HG03439 (cell line): Measurements from ENCODE around the gene ELOA.
"Not testable (repeated sequence)": the region's sequence is repeated elsewhere in the genome, so short reads cannot be mapped to it uniquely, and the experiment has no call there.

Experiments
- ATAC-seq: cut with Tn5 transposase; IDR thresholded peaks from one replicate; pipeline ENCODE4 v1.9.1; 2021; ENCODE audit warnings: mild to moderate bottlenecking, moderate library complexity; ENCODE audit not compliant: unreplicated experiment

ELOA gene

DNA sequence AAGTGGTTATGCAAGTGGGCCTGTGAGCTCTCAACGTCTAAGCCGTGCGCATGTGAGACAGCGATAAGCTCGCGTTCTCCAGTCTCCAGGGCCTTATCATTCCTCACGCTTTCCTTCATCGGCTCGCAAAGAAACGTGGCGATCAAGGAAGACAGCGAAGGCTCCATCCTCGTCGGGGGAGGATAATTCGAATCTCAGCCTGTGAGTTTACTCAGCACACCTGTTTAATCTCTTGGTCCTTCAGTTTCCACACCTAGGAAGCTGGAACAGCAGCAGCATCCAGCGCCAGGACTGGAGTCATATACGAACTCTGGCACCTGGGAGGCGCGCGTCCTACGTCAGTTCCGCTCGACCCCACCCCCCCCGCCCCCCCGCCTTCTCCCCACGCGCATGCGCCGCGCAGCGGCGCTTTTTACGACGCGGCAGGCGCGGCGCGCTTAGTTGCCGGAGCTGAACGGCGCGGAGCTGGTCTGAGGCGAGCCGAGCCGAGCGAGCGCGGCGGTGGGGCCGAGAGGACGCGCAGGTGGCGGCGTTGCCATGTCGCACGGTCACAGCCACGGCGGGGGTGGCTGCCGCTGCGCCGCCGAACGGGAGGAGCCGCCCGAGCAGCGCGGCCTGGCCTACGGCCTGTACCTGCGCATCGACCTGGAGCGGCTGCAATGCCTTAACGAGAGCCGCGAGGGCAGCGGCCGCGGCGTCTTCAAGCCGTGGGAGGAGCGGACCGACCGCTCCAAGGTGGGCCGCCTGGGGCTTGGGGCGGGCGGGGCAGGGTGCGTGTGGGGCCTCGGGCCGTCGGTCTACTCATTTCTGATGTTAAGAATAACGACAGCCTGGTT is 34.9 kb downstream of the ELOA start, which contains the start of gene PITHD1:
PITHD1 (plus strand) TSS at position 440 of the 836 bp plus-strand sequence; CDS start at position 538, 98 bp downstream.
- ATAC-seq = peak; percentile 73

DNA sequence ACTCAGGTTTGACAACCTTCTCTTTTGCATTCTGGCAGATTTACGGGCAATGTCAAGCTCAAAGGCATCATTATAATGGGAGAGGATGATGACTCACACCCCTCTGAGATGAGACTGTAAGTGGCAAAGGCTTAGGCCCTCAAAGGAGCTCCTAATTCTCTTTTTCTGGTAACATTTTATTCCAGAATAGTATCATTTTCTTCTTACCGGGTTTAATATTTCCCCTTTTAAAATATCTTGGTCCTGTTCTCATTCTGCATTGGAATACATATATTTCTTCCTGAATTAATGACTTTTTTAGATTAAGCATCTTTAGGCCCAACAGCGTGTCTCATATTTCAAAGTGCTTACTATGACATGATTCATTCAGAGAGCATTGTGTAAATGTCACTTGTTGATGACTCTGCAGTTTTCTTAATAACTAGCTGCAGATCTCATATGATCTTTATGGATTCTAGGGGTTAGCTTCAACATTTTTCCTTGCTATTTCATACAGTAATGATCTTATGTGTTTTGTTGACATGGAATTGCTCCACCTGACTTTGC is 36.6 kb downstream of the ELOA start:
- no peak for ATAC-seq

DNA sequence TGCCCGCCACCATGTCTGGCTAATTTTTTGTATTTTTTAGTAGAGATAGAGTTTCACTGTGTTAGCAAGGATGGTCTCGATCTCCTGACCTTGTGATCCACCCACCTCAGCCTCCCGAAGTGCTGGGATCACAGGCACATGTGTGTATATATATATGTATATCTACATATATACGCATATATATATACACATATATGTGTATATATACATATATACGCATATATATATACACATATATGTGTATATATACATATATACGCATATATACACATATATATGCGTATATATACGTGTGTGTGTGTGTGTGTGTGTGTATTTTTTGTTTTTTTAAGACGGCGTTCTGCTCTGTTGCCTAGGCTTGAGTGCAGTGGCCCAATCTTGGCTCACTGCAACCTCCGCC is 39.9 kb downstream of the ELOA start:
- ATAC-seq = not testable (repeated sequence)

DNA sequence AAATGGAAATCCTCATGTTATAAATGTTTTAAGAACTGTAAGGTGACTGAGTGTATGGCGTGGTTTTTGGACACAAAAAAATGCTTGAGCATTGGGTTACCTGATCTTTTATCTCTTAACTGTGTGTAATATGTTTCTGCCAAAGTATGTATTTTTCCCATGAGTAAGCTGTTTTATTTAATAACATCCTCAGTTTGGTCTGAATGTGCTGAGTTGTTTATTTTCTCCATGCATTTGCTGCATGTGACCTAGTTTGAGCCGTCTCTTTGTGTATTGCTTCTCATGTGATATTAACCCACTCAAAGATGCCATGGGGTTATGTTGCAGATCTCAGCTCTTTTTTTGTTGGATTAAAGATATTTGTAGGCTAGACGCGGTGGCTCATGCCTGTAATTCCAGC is 41.6 kb downstream of the ELOA start:
- ATAC-seq = no peak

DNA sequence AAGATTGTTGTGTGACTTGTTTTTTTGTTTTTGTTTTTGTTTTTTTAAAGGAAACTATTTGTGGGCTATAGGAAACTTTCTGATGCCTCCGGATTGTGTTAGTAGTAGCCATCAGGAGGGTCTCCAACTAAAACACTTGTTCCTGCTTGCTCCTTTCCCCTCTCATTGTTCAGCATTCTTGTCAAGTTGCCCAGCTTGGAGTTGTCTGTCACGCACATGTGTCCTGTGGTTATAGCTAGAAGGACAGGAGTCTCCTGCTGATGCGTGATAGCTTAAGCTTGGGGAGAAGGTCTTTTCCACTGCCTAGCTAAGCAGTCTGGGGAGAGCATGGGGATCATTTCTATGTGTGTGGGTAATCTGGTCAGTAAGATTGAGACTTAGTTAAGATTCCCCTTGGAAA is 44.4 kb downstream of the ELOA start:
- ATAC-seq = no peak

DNA sequence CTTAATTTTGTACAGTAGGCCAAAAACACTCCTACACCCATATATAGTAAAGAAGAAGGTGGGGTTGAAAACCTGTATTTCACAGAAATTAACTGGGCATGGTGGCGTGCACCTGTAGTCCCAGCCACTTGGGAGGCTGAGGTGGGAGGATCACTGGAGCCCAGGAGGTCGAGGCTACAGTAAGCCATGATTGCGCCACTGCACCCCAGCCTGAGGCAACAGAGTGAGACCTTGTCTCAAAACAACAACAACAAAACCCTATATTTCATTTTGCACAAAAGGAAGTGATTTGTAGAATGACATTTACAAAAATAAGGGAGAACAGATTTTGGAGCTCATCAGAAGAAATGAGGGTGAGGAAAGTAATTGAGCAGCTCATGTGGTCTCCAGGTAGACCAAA is 45.4 kb downstream of the ELOA start:
- no peak for ATAC-seq

DNA sequence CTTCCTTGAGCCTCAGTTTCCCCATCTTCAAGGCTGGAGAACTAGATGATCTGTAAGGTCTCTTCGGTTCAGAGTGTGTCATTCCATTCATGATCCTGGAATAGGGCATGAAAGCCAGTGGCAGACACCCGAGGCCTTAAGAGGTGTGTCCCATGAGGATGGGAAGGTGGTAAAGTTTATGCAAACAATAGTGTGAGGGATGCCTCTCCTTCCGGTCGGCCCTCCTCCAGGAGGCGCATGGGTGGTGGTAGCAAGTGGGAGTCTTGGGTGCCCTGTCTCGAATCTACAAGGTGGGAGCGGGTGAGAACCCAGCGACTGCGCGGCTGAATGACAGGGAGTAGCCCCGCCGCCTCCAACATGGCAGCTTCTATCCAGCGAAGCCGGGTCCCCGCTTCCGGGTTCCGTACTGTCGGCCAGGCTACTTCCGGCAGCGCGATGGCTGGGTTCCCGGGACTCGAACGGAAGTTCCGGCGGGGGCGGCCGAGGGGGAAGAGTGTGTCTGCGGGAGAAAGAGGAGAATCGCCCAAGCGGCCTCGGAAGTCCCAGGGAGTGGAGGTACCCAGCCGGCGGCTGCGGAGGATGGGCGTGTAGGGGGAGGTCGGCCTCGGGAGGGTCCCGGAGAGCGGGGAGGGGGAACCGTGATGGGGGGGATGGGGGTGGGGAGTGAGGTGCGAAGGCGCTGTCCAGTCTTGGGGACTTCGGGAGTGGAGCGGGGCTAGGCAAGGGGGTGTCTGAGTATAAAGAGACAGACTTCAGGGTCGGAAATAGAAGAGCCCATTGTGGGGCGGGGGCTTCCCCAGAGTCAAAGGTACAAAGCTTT is 47.6 kb downstream of the ELOA start, which contains the start of gene LYPLA2:
LYPLA2 (plus strand) TSS at position 450 of the 820 bp plus-strand sequence. CDS start 1,538 bp downstream, outside the sequence.
- peak; percentile 58 for ATAC-seq

DNA sequence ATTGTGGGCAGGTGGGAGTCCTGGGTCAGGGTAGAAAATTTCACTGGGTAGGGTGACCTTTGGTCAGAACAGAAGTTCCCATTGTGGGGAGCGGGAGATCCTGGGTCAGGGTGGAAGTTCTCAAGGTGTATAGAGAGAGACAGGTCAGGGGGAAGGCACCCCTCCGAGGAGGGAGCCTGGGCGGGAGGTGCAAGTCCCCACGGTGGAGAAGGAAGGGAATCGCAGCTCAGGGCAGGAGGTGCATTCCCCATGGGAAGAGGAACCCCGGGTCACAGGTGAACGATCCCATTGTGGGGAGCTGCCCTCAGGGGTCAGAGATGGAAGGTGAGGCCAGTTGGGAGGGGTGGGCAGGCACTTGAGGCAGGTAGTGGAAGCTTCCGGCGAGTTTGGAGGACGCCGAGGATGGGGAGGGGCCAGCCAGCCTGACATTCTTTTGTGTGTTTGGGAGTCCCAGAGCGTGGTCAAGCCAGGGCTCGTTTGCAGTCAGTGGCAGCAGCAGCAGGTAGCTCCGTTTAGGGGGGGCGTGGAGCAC is 48.3 kb downstream of the ELOA start:
- no peak for ATAC-seq

DNA sequence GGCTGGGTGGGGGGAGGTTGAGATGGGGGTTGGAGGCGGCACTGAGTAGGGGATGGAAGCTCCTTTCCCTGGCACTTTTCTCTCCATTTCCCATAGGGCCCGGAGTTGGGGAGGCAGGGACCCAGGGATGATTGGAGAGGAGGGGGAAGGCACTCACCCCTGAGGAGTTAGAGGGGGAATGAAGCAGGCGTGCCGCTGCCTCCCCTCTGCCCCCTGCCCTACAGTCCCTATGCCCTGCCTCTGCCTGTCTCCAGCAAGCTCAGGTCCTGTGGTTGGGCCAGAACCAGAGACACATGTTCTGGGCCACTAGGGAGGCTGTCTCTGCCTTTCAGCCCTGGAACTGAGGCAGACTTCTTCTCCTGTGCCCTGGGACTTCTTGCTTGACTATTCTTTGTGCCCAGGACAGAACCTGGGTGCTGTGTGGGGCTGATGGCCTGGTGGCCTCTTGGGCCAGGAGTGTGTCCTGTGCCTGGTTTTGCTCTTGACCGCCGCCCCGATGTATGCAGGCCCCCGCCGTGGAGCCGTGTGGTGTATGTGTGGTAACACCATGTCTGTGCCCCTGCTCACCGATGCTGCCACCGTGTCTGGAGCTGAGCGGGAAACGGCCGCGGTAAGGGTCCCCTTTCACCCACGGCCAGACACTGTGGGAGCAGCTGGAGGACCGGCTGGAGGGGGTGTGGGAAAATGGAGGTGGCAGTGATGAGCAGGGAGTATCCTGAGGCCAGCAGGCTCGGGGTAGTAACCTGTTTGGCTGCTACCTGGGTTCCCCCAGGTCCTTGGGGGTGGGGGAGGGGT is 49.1 kb downstream of the ELOA start:
- ATAC-seq = no peak

DNA sequence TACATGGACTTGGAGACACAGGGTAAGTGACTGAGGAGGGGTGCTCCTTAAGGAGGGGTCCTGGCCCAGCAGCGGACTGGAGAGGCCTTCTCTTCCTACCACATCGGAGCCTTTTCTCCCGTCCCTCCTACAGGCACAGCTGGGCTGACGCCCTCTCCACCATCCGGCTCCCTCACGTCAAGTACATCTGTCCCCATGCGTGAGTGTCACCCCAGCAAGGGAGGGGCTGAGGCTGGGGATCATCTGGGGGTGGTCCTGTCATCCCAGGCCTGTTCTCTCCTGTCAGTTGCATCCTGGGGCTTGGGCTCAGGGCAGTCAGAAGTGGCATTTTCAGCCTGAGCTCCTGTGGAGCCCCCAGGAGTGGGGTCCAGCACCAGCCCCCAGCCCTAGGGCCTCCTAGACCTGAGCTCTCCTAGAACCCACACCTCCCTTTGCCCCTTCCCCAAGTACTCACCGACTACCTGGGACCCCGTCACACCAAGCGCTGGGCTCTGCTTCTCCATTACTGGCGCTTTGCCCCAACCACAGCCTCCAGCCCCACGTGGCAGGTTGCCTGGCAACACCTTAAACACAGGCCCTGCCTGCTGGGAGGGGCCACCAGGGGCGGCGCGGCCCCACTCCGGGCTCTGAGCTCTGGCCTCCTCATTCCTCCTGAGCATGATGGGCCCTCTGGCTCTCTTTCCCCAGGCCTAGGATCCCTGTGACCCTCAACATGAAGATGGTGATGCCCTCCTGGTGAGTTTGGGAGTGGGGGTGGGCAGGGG is 49.9 kb downstream of the ELOA start:
- ATAC-seq = no peak

DNA sequence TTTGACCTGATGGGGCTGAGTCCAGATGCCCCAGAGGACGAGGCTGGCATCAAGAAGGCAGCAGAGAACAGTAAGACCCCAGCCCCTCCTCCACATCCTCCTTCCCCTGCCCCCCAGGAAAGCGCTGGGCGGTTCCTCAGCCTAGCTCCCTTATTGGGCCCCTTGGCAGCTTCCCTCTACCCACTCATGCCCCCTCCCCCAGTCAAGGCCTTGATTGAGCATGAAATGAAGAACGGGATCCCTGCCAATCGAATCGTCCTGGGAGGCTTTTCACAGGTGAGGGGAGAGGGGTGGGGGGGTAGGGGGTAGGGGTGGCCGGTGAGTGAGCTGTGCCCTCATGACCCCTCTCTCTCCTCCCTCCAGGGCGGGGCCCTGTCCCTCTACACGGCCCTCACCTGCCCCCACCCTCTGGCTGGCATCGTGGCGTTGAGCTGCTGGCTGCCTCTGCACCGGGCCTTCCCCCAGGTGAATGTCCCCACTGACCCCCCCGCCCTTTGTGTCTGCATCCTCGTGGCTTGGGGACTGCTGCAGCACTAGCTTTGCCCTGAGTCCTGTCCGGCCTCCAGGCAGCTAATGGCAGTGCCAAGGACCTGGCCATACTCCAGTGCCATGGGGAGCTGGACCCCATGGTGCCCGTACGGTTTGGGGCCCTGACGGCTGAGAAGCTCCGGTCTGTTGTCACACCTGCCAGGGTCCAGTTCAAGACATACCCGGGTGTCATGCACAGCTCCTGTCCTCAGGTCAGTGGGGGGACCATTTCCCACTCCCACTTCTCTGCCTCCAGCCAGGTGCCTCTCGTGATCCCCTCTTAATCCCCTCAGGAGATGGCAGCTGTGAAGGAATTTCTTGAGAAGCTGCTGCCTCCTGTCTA is 50.8 kb downstream of the ELOA start:
- no peak for ATAC-seq

DNA sequence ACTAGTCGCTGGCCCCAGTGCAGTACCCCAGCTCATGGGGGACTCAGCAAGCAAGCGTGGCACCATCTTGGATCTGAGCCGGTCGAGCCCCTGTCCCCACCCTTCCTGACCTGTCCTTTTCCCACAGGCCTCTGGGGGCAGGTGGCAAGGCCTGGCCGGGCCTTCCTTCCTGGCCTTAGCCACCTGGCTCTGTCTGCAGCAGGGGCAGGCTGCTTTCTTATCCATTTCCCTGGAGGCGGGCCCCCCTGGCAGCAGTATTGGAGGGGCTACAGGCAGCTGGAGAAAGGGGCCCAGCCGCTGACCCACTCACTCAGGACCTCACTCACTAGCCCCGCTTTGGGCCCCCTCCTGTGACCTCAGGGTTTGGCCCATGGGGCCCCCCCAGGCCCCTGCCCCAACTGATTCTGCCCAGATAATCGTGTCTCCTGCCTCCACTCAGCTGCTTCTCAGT is 51.5 kb downstream of the ELOA start:
- not testable (repeated sequence) for ATAC-seq

DNA sequence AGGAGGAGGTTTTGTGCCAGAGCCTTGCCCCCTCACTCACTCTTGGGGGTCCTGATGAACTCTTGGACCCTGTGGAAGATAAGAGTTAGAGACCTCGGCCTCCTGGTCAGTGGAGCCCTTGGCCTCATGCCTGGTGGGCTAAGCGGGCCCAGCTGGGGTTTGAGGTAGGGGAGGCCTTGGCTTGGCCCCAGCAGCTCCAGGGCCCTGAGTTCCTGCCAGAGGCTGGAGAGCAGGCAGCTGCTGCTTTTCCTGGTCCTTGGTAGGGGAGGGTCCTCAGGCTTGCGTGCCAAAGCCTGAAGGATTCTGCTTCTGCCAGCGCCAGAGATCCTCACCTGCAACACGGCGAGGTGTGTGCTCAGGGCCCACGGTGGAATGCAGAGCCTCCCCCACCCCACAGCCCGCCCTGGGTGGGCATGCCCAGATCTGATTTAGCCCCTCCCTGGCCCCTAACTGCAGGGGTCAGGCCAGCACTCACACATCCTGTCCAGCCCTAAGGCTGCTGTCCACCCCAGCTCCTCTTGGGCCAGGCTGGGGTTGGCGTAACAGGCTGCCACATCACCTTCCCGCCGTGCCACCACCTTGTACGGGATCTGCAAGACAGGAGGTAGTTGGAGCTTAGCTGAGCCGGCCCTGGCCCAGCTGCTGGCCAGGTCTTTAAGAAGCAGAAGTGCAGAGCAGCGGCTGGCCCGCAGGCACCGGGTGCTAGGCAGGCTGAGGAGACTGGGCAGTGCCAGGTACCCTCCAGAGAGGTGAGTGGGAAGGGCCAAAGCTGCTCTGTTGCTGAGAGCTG is 52.6 kb downstream of the ELOA start:
- ATAC-seq = no peak

DNA sequence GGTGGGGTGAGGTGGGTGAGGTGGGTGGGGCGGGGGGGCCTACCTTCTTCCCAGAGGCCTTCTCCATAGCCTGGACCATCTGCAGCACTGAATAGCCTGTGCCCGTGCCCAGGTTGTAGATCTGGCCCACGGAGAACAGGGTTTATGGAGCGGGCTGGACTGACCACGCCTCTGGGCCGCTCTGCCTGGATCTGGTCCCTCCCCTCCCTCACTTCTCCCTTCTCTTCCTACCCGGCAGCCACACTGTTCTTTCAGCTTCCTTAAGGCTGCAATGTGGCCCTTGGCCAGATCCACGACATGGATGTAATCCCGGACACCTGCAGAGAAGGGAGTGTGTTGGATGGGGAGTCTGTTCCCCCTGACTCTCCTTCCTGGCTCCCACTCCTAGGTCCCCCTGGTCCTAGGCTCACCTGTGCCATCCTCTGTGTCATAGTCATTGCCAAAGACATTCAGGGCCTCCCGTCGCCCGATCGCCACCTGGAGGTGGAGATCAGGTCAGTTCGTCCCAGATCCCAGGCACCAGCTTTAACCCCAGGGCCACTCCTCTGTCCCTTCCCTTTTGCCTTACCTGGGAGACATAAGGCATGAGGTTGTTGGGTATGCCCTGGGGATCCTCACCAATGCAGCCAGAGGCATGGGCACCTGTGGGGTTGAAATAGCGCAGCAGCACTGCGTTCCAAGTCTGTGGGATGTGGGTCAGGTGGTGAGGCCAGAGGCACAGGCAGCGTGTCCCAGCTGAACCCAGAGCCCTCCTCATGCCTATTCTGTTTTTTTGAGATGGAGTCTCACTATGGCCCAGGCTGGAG is 53.4 kb downstream of the ELOA start:
- ATAC-seq = no peak

DNA sequence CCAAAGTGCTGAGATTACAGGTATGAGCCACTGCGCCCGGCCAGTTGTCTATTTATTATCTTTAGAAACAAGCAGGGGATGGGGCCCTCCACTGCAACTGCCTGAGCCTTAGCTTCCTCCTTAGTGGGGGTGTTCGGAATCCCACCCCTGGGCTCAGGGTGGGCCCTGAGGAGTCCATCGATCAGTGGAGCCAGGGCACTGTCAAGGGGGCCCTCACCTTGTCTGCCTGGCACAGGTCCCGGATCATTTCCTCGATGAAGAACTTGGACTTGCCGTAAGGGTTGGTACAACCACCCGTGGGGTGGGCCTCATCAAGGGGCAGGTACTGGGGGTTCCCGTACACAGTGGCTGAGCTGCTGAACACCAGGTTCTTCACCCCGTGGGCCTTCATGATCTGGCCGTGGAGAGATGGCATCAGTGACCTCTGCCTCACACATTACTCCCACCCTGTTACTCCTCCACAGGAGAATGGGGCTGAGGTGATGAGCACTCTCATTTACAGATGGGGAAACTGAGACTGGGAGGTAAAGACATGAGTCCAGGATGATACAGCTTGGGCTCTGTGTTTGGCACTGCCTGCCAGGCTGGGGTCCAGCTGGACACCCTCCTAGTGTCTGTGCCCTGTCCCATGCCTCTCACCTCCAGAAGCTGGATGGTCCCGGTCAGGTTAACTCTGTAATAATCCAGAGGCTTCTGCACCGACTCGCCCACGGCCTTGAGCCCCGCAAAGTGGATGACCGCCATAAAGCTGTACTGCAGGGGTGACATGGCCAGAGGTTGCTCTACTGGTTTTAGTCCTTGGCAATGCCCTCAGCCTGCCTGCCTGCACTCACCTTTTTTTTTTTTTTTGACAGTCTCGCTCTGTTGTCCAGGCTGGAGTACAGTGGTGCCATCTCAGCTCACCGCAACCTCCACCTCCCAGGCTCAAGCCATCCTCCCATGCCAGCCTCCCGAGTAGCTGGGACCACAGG is 54.5 kb downstream of the ELOA start:
- no peak for ATAC-seq

DNA sequence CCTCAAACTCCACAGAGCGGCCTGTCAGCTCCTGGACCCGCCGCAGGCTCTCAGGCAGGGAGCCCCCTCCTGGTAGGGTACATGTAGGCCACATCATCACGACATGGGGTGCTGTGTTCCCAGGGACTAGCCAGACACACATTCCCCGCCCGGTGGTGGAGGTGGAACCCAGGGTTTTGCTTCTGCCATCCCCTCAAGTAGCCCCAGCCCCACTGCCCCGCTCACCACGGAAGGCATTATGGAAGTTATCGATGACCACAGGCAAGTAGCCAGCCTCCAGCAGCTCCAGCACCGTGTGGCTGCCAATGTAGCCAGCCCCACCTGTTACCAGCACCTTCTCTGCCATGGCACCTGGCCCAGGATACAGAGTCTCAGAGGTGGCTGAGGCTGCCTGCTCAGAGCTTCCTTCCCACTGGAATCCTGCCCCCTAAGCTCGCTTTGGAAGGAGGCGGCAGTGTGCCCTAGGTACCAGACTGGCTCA is 55.4 kb downstream of the ELOA start:
- no peak for ATAC-seq
